ENCODE results near the gene FMN1. TPM values are rescaled to one million over a fixed set of nuclear protein-coding genes. Genes with fewer than 3 reads are reported as not detected.

FMN1 gene
- total RNA-seq, 1 experiment from 2014 or later, result 25.8 TPM

GRCh38 chr15:32866454-32867312 lies 327.8 kb downstream of the FMN1 start:
- ChIA-PET CTCF (interaction anchor here (0.7 kb wide), 1 partner anchor 10 kb away, joined by 3 read pairs; no protein-coding TSS in a partner anchor), POLR2A (ENCODE audit: unreplicated experiment) (no interaction called here)
- no peaks in the 10 kb centered on the region for H3K79me2 ChIP-seq (ENCODE audit: low read depth)
- no peaks in the 10 kb centered on the region for H3K9me3 ChIP-seq (ENCODE audit: insufficient read depth, low read depth)
- 0 out of 2 replicates have a peak overlapping the region, but pooled peaks have one; percentile 43 for H2AFZ ChIP-seq
- H3K4me1 ChIP-seq (replicated peaks; ENCODE audit: insufficient read depth), result peaks cover 11% of the 10 kb centered on the region
- H3K27me3 ChIP-seq (ENCODE audit: insufficient read depth, low read depth), result no peaks in the 10 kb centered on the region
- H4K20me1 ChIP-seq (ENCODE audit: insufficient read depth), result no peaks in the 10 kb centered on the region
- peak overlapping the region; percentile 31; the same call in 1 of the 2 replicates for H3K27ac ChIP-seq
- BruUV-seq (replicated peaks), result TSS peak; percentile 77
- intact Hi-C loops (cut with micrococcal nuclease; ENCODE audit: unreplicated experiment), result loop anchor here (1.0 kb wide), 1 partner anchor 10 kb away; no protein-coding TSS in a partner anchor
- no peaks in the 10 kb centered on the region for H3F3A ChIP-seq (ENCODE audit: insufficient read depth, low read depth)
- no peaks in the 10 kb centered on the region for H3K9me2 ChIP-seq (ENCODE audit: insufficient read depth)
- H3K4me2 ChIP-seq, result 0 out of 2 replicates have a peak overlapping the region, but pooled peaks have one; percentile 6
- TF ChIP-seq CTCF (conservative IDR thresholded peaks at IDR 0.05), result no peak
- no peak for TF ChIP-seq EZH2 (IDR thresholded peaks at IDR 0.05; ENCODE audit: low read depth)
- DNase-seq, result no peak
- H3K36me3 ChIP-seq (ENCODE audit: low read depth), result peaks cover 10% of the 10 kb centered on the region; the same call in 1 of the 2 replicates
- H3K4me3 ChIP-seq, result no peak overlapping the region

DNA sequence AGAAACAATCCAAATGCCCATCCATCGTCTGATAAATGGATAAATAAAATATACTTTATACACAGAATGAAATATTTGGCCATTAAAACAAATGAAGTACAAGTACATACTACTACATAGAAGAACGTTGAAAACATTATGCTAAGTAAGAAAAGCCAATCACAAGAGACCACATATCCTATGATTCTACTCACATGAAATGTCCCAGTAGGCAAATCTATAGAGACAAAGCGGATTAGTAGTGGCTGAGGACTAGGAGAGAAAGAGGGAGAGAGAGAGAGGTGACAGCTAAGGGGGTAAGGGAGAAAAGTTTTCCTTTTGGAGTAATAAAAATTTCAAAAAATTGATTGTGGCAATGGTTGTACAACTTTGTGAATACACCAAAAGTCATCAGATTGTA lies 329.7 kb downstream of the FMN1 start:
- intact Hi-C loops (cut with micrococcal nuclease; ENCODE audit: unreplicated experiment), result no loop called here
- no peak overlapping the region for H3K27ac ChIP-seq
- H3K79me2 ChIP-seq (ENCODE audit: low read depth), result no peaks in the 10 kb centered on the region
- no peaks in the 10 kb centered on the region for H3K27me3 ChIP-seq (ENCODE audit: insufficient read depth, low read depth)
- no peak for TF ChIP-seq CTCF (conservative IDR thresholded peaks at IDR 0.05)
- TF ChIP-seq EZH2 (IDR thresholded peaks at IDR 0.05; ENCODE audit: low read depth), result no peak
- no TSS peak for BruUV-seq (replicated peaks)
- 0 out of 2 replicates have a peak, but pooled peaks cover 6% of the 10 kb centered on the region for H3K36me3 ChIP-seq (ENCODE audit: low read depth)
- H3K9me3 ChIP-seq (ENCODE audit: insufficient read depth, low read depth), result no peaks in the 10 kb centered on the region
- CTCF ChIA-PET, result no interaction called here
- H3K4me1 ChIP-seq (replicated peaks; ENCODE audit: insufficient read depth), result peaks cover 11% of the 10 kb centered on the region
- H3K9me2 ChIP-seq (ENCODE audit: insufficient read depth), result no peaks in the 10 kb centered on the region
- POLR2A ChIA-PET (ENCODE audit: unreplicated experiment), result interaction anchor here (0.6 kb wide), 1 partner anchor 9 kb away, joined by 6 read pairs; no protein-coding TSS in a partner anchor
- H4K20me1 ChIP-seq (ENCODE audit: insufficient read depth), result no peaks in the 10 kb centered on the region
- no peak overlapping the region for H3K4me3 ChIP-seq
- H3K4me2 ChIP-seq, result no peak overlapping the region
- no peaks in the 10 kb centered on the region for H3F3A ChIP-seq (ENCODE audit: insufficient read depth, low read depth)
- no peak overlapping the region for H2AFZ ChIP-seq
- no peak for DNase-seq

- no peak for TF ChIP-seq CTCF (conservative IDR thresholded peaks at IDR 0.05)
- no peak for TF ChIP-seq EZH2 (IDR thresholded peaks at IDR 0.05; ENCODE audit: low read depth)
- no TSS peak for BruUV-seq (replicated peaks)
- no peak overlapping the region for H3K4me2 ChIP-seq
- H3K27me3 ChIP-seq (ENCODE audit: insufficient read depth, low read depth), result no peaks in the 10 kb centered on the region
- H3K9me3 ChIP-seq (ENCODE audit: insufficient read depth, low read depth), result no peaks in the 10 kb centered on the region; the same call in 1 of the 2 replicates
- H3K4me3 ChIP-seq, result no peak overlapping the region
- no peak overlapping the region for H2AFZ ChIP-seq
- no peaks in the 10 kb centered on the region for H4K20me1 ChIP-seq (ENCODE audit: insufficient read depth)
- no peak overlapping the region for H3K27ac ChIP-seq
- no peaks in the 10 kb centered on the region for H3K79me2 ChIP-seq (ENCODE audit: low read depth)
- ChIA-PET POLR2A (ENCODE audit: unreplicated experiment) (no interaction called here), CTCF (no interaction called here)
- H3F3A ChIP-seq (ENCODE audit: insufficient read depth, low read depth), result no peaks in the 10 kb centered on the region
- 0 out of 2 replicates have a peak, but pooled peaks cover 6% of the 10 kb centered on the region for H3K36me3 ChIP-seq (ENCODE audit: low read depth)
- H3K4me1 ChIP-seq (replicated peaks; ENCODE audit: insufficient read depth), result peaks cover 11% of the 10 kb centered on the region
- intact Hi-C loops (cut with micrococcal nuclease; ENCODE audit: unreplicated experiment), result no loop called here
- DNase-seq, result no peak
- H3K9me2 ChIP-seq (ENCODE audit: insufficient read depth), result no peaks in the 10 kb centered on the region
Observed at GRCh38 chr15:32864051-32864450, 330.5 kb downstream of the FMN1 start.
